Activated CD4-positive, CD25-positive, alpha-beta regulatory T cell treated with anti-CD3 and anti-CD28 coated beads, Interleukin-2, amount 50 U/mL, for 72 hours (primary cell): ENCODE measurements around the gene SLC12A8.

ENCODE experiments used
- DNase-seq: peaks from one replicate; pipeline ENCODE4 v3.0.0; 2021

SLC12A8 gene

GRCh38 chr3:125186261-125186787 is 26.2 kb downstream of the SLC12A8 start:
- DNase-seq, result no peak

GRCh38 chr3:125185805-125186204 is 26.7 kb downstream of the SLC12A8 start:
- DNase-seq, result no peak

DNA sequence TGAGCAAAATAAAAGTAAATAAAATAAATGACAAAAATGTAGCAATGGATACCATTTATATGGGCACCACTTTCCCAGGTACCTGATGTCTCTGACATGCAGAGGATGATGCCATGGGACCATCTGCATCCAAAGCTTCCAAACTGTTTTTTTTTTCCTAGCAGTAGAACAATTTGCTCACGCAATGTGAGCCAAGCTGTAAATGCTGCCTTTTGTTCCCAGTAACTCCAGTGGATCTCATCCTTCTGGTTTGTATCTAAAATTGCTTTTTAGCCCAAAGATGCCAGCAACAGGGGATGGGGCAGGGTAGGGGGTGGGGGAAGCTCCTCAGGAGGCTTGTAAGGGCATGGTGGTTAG is 32.7 kb downstream of the SLC12A8 start:
- DNase-seq, result no peak

DNA sequence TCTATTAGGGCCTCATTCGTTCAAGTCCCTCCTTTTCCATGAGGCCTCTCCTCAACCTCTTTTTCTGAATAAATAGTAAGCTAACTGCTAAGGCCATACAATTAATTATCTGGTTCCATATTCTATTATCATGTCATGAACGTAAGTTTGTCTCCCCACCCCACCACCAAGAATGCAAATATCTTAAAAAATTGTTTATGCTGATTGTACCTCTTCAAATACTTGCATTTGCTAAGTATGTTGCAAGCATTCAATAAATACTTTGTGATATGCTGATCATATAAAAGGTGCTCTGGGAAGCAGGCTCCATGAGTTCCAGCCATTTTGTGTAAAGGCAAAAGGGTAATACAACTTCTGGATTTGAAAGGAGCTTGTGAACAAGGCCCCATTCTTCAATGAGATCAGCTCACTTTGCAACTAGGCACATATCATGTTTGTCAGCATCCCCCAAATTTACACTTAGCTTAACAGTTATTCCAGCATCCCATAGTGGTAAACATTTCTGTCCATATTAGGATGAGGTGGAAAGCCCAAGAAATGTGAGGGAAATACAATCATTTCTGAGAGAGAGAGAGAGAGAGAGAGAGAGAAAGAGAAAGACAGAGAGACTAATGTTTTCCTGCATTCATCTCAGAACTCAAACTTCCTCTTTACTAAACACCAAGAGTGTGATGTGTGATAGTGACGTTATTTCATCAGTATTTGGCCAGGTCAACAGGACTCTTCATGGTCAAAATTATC is 33.2 kb downstream of the SLC12A8 start:
- DNase-seq, result no peak

DNA sequence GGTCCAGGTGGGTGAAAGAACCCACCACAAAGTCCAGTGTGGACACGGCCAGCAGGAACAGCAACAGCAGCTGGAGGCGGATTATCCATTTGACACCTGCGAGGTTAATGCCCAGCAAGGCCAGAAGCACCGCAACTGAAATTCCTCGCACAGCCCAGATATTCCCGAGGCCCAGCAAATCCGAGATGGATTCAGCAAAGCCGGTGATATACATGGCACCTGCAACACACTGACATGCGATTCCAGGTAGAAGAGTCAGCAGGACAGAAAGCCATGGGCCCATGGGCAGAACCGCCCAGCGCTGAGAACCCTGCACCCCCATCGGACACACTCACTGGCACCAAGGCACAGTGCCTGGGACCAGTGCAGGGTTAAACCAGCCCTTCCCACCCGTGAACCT is 34.8 kb downstream of the SLC12A8 start:
- no peak for DNase-seq

DNA sequence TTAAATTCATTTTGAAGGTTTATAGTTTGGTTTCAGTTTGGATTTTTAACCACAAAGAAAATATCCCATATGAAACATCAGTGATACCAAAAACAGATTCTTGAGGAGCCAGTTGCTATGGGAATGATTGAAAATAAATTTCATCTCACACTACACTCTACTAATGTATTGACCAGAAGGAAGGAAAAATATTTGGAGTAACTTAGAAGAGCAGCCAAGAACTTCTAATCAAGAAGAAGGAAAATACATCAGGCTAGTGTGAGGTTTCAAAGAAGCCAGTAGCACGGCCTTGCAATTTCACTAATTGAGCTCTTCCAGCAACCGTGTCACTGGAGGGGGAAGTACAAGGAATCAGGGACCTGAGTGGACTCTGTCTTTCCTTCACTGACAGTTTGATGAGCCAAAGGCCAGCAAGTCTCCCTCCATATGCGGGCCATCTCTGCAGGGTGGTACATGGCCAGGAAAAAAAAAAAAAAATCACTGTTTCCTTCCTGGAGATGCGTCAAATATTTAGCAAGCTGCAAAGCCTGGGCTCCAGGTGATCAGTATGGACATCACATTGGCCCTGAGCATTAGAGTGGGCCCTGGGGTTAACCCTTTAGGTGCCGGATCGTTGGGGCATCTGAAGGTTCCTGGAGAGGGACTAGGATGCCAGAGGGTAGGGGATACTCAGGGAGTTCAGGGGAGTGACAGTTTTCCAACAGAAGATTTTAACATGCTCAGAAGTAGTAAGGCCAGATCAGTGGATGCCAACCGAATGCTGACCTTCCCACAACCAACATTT is 37.1 kb downstream of the SLC12A8 start:
- no peak for DNase-seq

DNA sequence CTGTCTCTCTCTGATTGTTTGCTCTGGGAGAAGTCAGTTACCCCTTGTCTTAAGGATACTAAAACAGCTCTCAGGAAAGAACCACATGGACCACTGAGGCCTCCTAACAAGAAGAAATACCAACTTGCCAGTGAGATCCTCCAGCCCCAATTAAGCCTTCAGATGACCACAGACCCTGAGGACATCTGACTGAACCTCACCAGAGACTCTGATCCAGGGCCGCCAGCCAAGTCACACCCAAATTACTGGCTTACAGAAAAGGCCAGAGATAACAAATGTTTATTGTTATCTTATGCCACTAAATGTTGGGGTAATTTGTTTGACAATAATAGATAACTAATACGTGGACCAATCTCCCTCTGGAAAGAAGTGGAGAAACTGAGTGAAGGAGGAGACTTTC is 40.2 kb downstream of the SLC12A8 start:
- DNase-seq, result no peak

DNA sequence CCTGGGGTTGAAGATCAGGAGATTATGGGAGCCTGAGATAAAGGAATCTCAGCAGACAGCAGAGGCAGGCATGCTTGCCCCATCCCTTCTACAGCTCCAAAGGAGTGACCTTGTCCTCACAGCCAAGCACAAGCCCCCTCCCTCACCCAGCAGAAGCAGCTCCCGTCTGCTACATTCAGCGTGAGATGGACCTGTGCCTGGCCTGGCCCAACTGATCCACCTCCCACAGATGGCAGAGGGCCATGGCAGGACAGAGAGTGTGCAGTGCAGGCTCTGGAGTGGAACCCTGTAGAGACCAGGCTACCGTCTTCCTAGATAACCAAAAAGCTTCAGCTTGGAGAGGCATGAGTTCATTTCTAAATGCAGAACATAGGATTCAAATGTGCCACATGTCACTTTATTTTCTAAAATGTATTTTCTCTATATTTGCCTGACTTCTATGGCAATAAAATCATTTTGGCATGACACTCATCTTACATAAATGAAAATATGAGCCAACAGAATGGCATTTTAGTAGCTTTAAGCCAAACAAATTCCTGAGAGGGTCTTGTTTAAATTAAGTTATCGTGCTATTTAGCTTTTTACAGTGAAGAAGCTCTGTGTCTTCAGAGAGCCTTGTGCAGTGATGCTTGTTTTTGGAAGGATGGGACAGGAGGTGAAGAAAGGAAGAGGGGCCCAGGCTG is 43.7 kb downstream of the SLC12A8 start:
- no peak for DNase-seq

DNA sequence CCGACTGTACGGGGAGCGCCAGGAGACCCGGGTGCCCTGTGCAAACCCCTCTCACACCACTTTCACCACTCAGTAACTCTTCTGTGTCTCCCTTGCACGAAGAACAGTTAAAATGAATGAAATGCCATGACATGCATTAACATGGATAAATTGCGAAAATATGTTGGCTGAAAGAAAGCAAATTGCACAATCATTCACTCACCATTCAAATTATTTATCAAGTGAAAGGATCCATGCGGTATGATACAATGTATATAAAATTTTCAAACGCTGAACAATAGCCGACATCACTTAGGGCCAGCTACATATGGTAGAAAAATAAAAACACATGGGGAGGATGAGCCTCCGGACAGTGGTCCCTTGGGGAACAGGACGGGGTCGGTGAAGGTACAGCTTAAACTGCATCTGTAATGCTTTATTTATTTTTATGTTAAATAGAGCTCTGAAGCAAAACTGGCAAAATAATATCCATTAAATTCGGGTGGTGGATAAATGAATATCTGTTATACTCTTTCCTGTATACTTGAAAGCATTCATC is 45.9 kb downstream of the SLC12A8 start:
- DNase-seq, result no peak

DNA sequence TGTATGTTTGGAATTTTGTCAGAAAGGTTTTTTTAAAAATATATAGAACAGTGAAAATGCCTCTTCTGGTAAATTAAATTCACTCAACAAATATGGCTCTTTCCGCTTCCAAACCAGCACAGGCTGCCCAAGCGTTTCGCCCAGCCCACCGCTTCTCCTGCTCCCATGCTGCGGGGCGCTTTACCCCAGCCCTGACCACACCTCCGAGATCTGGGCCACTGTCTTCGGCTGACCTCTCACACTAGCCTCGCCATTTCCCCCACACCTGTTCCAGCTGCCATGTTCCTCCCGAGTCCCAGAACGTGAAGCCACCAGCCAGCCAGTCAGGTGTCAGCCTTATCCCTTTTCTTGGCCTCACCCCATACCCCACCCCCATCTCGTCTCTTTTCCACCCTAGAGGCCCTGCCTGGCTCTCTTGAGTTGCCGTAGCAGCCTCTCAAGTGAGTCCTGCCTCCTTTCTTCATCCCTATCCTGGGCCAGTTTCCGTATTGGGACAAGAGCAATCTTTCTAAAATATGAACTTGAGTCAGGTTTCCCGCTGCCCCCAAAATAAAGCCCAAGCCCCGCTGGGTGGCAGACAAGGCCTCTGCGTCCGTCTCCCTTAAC is 46.5 kb downstream of the SLC12A8 start:
- DNase-seq, result no peak

GRCh38 chr3:125165189-125165947 is 47.2 kb downstream of the SLC12A8 start:
- no peak for DNase-seq

GRCh38 chr3:125163739-125164601 is 48.6 kb downstream of the SLC12A8 start:
- DNase-seq, result no peak

GRCh38 chr3:125161607-125162219 is 50.8 kb downstream of the SLC12A8 start:
- no peak for DNase-seq

DNA sequence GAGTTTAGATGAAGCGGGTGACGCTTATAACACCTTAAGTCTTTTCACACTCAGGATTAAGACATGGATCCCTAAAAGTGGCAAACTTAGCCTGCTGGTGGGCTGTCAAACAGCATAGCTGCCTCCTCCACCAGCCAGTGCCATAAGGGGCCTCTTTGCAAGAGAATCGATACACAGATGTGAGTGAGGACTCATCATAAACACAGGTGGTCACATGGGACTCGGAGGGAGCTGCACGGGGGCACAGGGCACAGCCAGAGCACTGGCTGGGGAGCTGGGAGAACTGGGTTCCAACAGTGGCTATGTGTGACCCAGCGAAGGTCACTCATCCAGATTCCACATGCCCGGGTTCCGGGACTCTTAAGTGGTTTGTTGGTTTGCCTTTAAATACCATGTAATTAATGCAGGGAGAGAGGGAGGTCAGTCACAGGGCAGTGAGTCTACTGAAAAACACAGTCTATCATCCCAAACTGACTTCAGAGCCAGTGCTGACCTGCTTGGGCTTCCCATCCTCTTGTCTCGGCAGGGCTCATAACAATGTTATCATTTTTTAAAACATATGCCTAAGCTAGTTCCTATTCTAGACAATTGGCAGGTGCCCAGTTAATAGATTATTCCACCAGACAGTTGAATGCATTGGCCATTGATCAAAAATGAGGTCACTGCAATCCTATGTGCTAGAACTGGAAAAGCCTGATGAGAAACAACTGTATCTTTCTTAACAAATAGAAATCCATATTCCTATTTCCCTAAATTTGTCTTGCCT is 51.8 kb downstream of the SLC12A8 start:
- no peak for DNase-seq

GRCh38 chr3:125157183-125157582 is 55.4 kb downstream of the SLC12A8 start:
- no peak for DNase-seq

DNA sequence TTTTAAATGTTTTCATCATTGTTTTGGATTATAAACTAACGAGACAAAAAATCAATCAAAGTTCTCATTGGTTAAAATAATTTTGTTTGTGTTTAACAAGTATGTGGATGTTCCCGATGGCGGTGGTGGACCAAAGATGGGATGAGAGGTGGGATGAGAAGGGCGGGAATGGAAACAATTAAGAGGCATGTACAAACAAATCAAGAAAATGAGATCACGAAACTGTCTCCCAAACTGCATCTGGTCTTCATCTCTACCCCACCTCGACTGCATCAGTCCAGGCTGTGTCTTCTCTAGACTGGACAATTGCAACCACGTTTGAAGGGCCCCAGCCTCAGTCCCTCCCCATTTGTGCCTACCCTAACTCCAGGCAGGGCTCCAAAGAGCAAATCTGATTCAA is 56.1 kb downstream of the SLC12A8 start:
- DNase-seq, result no peak

- no peak for DNase-seq
These were observed 57.7 kb downstream of the SLC12A8 start for GRCh38 chr3:125154800-125155269.

- no peak for DNase-seq
These were observed 58.4 kb downstream of the SLC12A8 start for GRCh38 chr3:125154110-125154509.

DNA sequence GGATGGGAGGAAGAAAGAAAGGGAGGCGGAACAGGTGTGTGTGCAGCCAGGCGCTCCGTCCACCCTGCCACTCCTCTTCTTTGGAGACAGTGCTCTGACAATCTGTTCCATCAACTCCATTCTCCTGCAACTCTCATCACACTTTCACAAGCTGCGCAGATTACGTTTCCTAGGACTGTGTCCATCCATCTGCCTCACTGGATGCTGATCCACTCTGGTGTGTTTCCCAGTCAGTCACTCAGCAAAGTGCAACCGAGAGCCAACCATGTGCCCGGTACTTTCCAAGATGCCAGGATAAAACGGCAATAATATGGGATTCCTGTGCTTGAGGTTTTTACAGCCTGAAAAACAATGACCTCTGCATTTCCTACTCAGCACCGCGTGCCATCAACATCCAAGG is 59.6 kb downstream of the SLC12A8 start:
- DNase-seq, result no peak

DNA sequence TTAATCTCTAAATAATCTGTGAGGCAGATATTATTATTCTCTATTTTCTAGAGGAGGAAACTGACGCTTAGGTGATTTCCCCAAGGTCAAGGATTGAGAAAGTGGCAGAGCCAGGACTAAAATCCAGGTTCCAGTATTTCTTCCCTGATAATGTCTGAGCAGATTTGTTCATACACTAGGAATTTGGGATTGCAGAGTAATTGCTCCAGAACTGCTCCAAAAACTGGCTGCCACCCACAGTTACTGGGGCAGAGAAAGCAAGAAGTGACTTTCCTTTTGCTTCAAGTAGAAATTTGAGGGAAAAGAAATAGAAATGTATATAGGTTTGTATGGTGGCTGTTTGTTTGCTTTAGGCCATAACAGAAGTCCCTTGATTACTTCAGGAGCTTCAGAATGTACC is 60.6 kb downstream of the SLC12A8 start:
- DNase-seq, result no peak
